Liver (tissue), 9 donors: ENCODE measurements around the gene NFIA. TPM values are rescaled to one million over a fixed set of nuclear protein-coding genes. Genes with fewer than 3 reads are reported as not detected.

Experiments
- DNase-seq: peaks from one replicate; pipeline ENCODE4 v3.0.0-alpha.2; 2017; ENCODE audit warnings: low spot score
- H3K27ac ChIP-seq, 2 donors: one replicate each; pipeline ENCODE4 v1.7.0; 2013; ENCODE audit warnings: inconsistent platforms in 2 of 2, low read length in 2 of 2, control low read depth in 1 of 2, low read depth in 1 of 2, mild to moderate bottlenecking in 1 of 2
- H3K27me3 ChIP-seq, 4 donors: one replicate each; pipeline versions ENCODE4 v1.6.1 to v1.7.0; 2013; ENCODE audit warnings: low read length in 3 of 4, inconsistent platforms in 1 of 4, mild to moderate bottlenecking in 1 of 4, moderate library complexity in 1 of 4; ENCODE audit not compliant: control insufficient read depth in 4 of 4, insufficient read depth in 4 of 4
- H3K36me3 ChIP-seq, 4 donors: one replicate each; pipeline versions ENCODE4 v1.6.1 to v1.7.0; 2013; ENCODE audit warnings: low read length in 3 of 4, mild to moderate bottlenecking in 3 of 4, low read depth in 1 of 4, moderate library complexity in 1 of 4; ENCODE audit not compliant: control insufficient read depth in 4 of 4, insufficient read depth in 3 of 4
- H3K4me1 ChIP-seq, 4 donors: one replicate each; pipeline versions ENCODE4 v1.6.1 to v1.7.0; 2013; ENCODE audit warnings: low read length in 3 of 4, mild to moderate bottlenecking in 3 of 4, moderate library complexity in 1 of 4; ENCODE audit not compliant: control insufficient read depth in 4 of 4, insufficient read depth in 4 of 4
- H3K4me3 ChIP-seq, 3 donors: one replicate each; pipeline versions ENCODE4 v1.6.1 to v1.7.0; 2013; ENCODE audit warnings: low read length in 3 of 3, control low read depth in 1 of 3, low read depth in 1 of 3, mild to moderate bottlenecking in 1 of 3
- H3K9ac ChIP-seq, 2 donors: one replicate each; pipeline ENCODE4 v1.7.0; 2013; ENCODE audit warnings: low read length in 2 of 2, mild to moderate bottlenecking in 2 of 2, moderate library complexity in 2 of 2, control low read depth in 1 of 2, low read depth in 1 of 2
- H3K9me3 ChIP-seq, 4 donors: one replicate each; pipeline versions ENCODE4 v1.6.1 to v1.7.0; 2013; ENCODE audit warnings: low read length in 3 of 4; ENCODE audit not compliant: control insufficient read depth in 4 of 4
- ATF3 ChIP-seq: IDR thresholded peaks from 2 replicates; pipeline ENCODE4 v1.6.1; 2016; ENCODE audit warnings: antibody characterized with exemption
- CTCF ChIP-seq: fragments of 150-350 bp; IDR thresholded peaks from 2 replicates; pipeline ENCODE4 v1.5.1; 2017; ENCODE audit warnings: improper control_type of control experiment, low read depth, low read length; ENCODE audit not compliant: missing input control
- EGR1 ChIP-seq, 2 donors: IDR thresholded peaks; 2 replicates each; pipeline ENCODE4 v1.6.1; 2016 to 2018; ENCODE audit warnings: antibody characterized with exemption in 2 of 2, low read depth in 2 of 2
- FOXA2 ChIP-seq: IDR thresholded peaks from 2 replicates; pipeline ENCODE4 v1.6.1; 2016; ENCODE audit warnings: antibody characterized with exemption
- GABPA ChIP-seq, 2 donors: IDR thresholded peaks in 1 of 2; conservative IDR thresholded peaks in 1 of 2; 2 replicates each; pipeline ENCODE4 v1.6.1; 2016; ENCODE audit warnings: antibody characterized with exemption in 2 of 2, mild to moderate bottlenecking in 1 of 2, moderate library complexity in 1 of 2
- HNF4G ChIP-seq: IDR thresholded peaks from 2 replicates; pipeline ENCODE4 v1.6.1; 2016; ENCODE audit warnings: antibody characterized with exemption
- JUND ChIP-seq, 2 donors: IDR thresholded peaks; 2 replicates each; pipeline ENCODE4 v1.6.1; 2016; ENCODE audit warnings: antibody characterized with exemption in 2 of 2
- MAX ChIP-seq: IDR thresholded peaks from 2 replicates; pipeline ENCODE4 v1.6.1; 2016; ENCODE audit warnings: antibody characterized with exemption
- NR2F2 ChIP-seq: IDR thresholded peaks from 2 replicates; pipeline ENCODE4 v1.6.1; 2016; ENCODE audit warnings: antibody characterized with exemption
- RAD21 ChIP-seq, 2 donors: IDR thresholded peaks; 2 replicates each; pipeline ENCODE4 v1.6.1; 2016; ENCODE audit warnings: antibody characterized with exemption in 2 of 2, mild to moderate bottlenecking in 2 of 2
- REST ChIP-seq: IDR thresholded peaks from 2 replicates; pipeline ENCODE4 v1.6.1; 2016; ENCODE audit warnings: antibody characterized with exemption, mild to moderate bottlenecking
- SP1 ChIP-seq: IDR thresholded peaks from 2 replicates; pipeline ENCODE4 v1.6.1; 2018; ENCODE audit warnings: antibody characterized with exemption, mild to moderate bottlenecking
- TAF1 ChIP-seq: conservative IDR thresholded peaks from 2 replicates; pipeline ENCODE4 v1.6.1; 2016; ENCODE audit warnings: antibody characterized with exemption, mild to moderate bottlenecking
- YY1 ChIP-seq: IDR thresholded peaks from 2 replicates; pipeline ENCODE4 v1.6.1; 2016; ENCODE audit warnings: antibody characterized with exemption, mild to moderate bottlenecking
- ZBTB33 ChIP-seq: IDR thresholded peaks from 2 replicates; pipeline ENCODE4 v1.6.1; 2016; ENCODE audit warnings: antibody characterized with exemption
- WGBS: extraction: QIAGEN DNeasy Blood & Tissue Kit; methylation state at CpG from one replicate; pipeline ENCODE4 v1.1.7; 2013; 5-methylcytosine and 5-hydroxymethylcytosine counted together
- polyA plus RNA-seq, 2 donors: library from polyadenylated mRNA; stranded (reverse) in 1 of 2; unstranded in 1 of 2; fragments of 200-250 nt in 1 of 2; fragments of >200 nt in 1 of 2; fragmentation: Nextera tagmentation in 1 of 2; extraction: Ambion mirVana in 1 of 2; gene quantifications; one replicate each; pipeline versions ENCODE4 v1.2.1 to v1.2.3, GENCODE V29; 2013 to 2015
- total RNA-seq, 2 donors: library from RNA; depleted of rRNA; stranded (reverse); fragments of >200 nt; gene quantifications; one replicate each; pipeline ENCODE4 v1.2.3, GENCODE V29; 2014
- donor health status: healthy.
- donor health status: healthy.
- donor health status: healthy.
- donor health status: healthy.
- donor health status: healthy.

NFIA gene
- total and polyA plus RNA-seq, 4 donors = 6.8 to 53.7 (median 22.2) TPM

- no peak overlapping the region for H3K4me3 ChIP-seq
- TF ChIP-seq HNF4G (no peak), GABPA (IDR thresholded peaks at IDR 0.05 in 1 of 2, conservative IDR thresholded peaks at IDR 0.05 in 1 of 2) (no peak), SP1 (no peak), FOXA2 (no peak), REST (no peak), CTCF (no peak), NR2F2 (no peak), JUND (IDR thresholded peaks at IDR 0.05) (no peak)
- no peaks in the 10 kb centered on the region for H3K27me3 ChIP-seq
- no peak overlapping the region for H3K9ac ChIP-seq
- H3K36me3 ChIP-seq = peaks cover 0 to 3% (median under 1%) of the 10 kb centered on the region in 4 donors
- no peak overlapping the region for H3K27ac ChIP-seq
- WGBS = 52% methylated on average over 2 of the region's 2 CpGs
- no peak for DNase-seq
- H3K9me3 ChIP-seq = no peaks in the 10 kb centered on the region
- H3K4me1 ChIP-seq = peaks cover 4 to 50% (median 34%) of the 10 kb centered on the region in 4 donors
These were observed 11.3 kb downstream of the NFIA start for GRCh38 chr1:61093525-61094137.

- H3K9ac ChIP-seq = no peak overlapping the region
- no peaks in the 10 kb centered on the region for H3K27me3 ChIP-seq
- peaks cover 4 to 53% (median 32%) of the 10 kb centered on the region in 4 donors for H3K4me1 ChIP-seq
- H3K36me3 ChIP-seq = no peaks in the 10 kb centered on the region
- 39% methylated on average over 4 of the region's 4 CpGs for WGBS
- no peak for DNase-seq
- H3K4me3 ChIP-seq = peak overlapping the region in 1 of 3 donors; percentile 17
- peak overlapping the region; percentile 51 to 53 for H3K27ac ChIP-seq
- H3K9me3 ChIP-seq = no peaks in the 10 kb centered on the region
- no peak for TF ChIP-seq REST
- peak; percentile 80 for TF ChIP-seq FOXA2
- no peak for TF ChIP-seq TAF1
- TF ChIP-seq ATF3 = no peak
- TF ChIP-seq RAD21 (IDR thresholded peaks at IDR 0.05) = peak in 1 of 2 donors; percentile 27
- no peak for TF ChIP-seq EGR1 (IDR thresholded peaks at IDR 0.05; ENCODE audit: low read depth in 2 of 2)
- TF ChIP-seq MAX = no peak
- TF ChIP-seq SP1 = no peak
- TF ChIP-seq HNF4G = no peak
- TF ChIP-seq CTCF = no peak
- TF ChIP-seq NR2F2 = no peak
- TF ChIP-seq YY1 = peak; percentile 45
- TF ChIP-seq ZBTB33 = no peak
- TF ChIP-seq GABPA (IDR thresholded peaks at IDR 0.05 in 1 of 2, conservative IDR thresholded peaks at IDR 0.05 in 1 of 2) = no peak
These were observed 12.5 kb downstream of the NFIA start for GRCh38 chr1:61094677-61095469.
